HG03342 (cell line): ENCODE results near the gene CDON.

ENCODE experiments used
- ATAC-seq: cut with Tn5 transposase; IDR thresholded peaks from one replicate; pipeline ENCODE4 v1.9.1; 2021; ENCODE audit warnings: mild to moderate bottlenecking, moderate library complexity; ENCODE audit not compliant: unreplicated experiment

CDON gene

GRCh38 chr11:125957618-125958332 lies 104.9 kb downstream of the CDON start:
- ATAC-seq = no peak

- ATAC-seq = no peak
These were observed 106.1 kb downstream of the CDON start for GRCh38 chr11:125956391-125957134.

- ATAC-seq = no peak
These were observed 106.8 kb downstream of the CDON start for GRCh38 chr11:125955856-125956255.

DNA sequence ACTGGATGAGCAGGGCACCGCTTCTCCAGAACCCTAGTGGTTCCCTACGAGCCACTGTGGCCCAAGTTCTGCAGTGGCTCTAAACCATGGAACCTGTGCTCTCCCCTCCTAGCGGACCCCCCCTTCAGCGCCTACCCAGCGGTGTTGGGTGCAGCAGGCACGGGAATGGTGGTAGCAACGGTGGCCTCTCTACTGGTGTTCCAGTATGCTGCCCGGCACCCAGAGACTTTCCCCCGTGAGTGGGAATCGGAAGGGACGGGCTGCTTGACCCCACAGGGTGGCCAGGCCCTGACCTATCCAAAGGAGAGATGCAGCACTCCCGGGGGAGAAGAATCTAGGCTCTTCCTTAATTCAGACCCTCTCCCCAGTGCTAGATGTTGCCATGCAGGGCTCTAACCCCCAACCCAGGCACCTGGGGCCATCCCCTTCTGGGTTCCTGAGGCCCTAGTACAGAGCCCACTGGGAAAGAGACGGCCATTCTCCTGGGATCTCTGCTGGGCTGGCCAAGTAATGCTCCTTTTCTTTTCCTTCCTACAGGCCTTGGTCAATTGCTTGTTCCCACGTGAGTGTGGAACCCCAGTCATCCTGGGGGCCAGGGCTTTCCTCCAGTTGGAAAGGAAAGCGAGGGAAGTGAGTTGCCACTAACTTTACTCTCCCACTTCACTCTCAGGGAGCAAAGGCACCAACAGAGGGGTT lies 107.6 kb downstream of the CDON start:
- no peak for ATAC-seq

DNA sequence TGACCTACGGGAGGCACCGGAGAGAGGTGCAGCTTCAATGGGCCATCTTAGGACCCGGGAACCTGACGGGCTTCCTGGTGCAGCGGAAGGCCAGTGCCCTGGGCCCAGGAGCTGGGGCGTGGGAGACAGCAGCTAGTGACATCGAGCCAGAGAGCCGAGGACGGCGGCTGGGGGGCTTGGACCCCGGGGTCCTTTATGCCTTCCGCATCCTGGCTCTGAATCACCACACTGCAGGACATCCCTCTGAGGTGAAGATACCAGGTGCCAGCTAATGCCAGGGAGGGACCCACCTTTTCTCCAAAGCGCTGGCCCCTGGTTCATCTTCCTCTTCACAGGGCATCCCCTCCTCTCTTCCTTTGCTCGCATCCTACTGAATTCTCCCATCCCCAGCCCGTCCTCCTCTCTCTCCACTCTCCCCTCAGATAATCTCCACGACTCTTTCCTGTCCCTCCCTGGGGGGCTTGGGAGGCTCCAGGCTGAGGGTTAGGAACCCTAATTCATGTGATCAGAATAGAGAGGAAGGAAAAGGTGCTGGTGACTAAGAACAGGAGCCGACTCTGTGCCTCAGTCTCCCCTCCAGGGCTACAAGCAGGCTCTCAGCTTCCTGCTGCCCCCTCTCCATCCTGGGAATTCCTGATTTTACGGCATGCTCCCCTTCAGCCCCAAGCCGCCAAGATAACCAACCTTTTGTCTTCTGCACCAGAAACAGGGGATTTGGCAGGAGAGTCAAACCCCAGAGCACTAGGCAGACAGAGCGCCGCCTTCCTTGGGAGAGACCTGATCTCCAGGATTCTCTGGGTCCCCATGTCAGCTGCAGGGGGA lies 108.3 kb downstream of the CDON start:
- ATAC-seq = no peak

- no peak for ATAC-seq
These were observed 109.2 kb downstream of the CDON start for GRCh38 chr11:125953401-125953935.

DNA sequence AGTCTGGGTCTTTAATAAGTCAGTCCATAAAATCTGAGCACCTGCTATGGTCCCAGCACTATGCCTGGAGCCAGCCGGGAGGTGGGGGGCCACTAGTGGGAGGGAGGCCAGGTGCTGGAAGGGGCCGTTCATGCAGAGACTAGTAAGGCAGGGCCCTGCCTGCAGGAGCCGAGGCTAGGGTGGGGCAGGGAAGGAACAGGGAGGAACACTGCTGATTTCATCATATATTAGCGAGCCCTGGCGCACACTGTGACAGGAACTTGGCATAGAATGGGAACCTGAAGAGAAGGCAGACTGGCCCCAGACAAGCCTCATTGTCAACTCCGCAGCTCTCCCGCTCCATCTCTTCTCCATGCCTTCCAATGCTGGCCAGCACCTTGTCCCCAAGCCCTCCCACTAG lies 109.7 kb downstream of the CDON start:
- no peak for ATAC-seq

- no peak for ATAC-seq
These were observed 110.1 kb downstream of the CDON start for GRCh38 chr11:125952559-125952958.

- no peak for ATAC-seq
These were observed 110.9 kb downstream of the CDON start for GRCh38 chr11:125951731-125952130.

DNA sequence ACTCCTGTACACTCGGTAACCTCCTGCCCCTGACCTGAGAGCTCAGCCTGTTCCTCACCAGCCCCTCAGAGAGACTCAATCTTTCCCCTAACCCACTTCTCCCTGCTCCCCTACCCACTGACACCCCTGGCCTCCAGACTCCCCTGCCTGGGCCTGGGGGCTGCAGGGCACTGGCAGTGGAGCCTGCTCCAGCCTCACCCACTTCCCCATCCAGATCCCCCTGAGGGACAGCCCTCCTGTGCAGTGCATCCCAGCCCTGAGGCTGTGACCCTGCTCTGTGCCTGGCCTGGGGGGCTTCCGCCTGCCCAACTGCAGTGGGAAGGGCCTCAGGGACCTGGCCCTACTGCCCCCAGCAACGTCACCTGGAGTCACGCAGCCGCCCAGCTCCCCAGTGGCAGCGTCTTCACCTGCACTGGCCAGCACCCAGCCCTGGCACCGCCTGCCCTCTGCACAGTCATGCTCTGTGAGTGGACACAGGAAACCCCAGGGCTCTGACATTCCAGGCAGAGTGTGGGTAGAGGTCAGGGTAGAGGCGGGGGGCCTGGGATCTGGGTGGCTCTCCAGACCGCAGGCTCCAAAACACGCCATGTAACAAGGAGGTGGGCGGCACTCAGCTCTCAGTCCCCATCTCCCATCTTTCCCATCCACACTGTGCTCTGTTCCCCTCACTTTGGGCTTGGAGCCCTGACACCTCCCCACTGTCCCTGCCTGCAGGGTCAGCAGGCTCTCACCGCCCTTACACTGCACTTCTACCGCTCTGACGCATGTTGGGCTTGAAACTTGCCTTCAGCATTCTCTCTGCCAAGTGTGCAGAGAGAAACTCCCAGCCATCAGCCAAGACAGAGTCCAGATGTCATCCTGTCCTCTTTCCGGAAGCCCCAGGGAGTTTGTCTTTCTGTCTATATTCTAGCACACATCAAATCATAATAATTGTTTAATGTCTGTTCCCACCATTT lies 111.7 kb downstream of the CDON start:
- ATAC-seq = no peak

DNA sequence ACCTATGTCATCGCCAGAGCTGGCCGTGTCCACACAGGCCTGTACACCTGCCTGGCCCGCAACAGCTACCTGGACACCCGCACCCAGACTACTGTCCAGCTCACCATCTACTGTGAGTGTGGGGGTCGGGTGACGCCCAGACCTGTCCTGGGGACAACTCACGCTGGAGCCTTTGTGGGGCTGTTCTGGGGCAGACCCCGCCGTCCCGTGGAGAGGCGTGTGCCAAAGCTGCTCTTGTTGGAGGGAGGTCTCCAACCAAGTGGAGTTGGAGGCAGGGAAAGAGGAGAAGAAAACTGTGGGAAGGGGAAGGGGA lies 112.5 kb downstream of the CDON start:
- ATAC-seq = no peak

DNA sequence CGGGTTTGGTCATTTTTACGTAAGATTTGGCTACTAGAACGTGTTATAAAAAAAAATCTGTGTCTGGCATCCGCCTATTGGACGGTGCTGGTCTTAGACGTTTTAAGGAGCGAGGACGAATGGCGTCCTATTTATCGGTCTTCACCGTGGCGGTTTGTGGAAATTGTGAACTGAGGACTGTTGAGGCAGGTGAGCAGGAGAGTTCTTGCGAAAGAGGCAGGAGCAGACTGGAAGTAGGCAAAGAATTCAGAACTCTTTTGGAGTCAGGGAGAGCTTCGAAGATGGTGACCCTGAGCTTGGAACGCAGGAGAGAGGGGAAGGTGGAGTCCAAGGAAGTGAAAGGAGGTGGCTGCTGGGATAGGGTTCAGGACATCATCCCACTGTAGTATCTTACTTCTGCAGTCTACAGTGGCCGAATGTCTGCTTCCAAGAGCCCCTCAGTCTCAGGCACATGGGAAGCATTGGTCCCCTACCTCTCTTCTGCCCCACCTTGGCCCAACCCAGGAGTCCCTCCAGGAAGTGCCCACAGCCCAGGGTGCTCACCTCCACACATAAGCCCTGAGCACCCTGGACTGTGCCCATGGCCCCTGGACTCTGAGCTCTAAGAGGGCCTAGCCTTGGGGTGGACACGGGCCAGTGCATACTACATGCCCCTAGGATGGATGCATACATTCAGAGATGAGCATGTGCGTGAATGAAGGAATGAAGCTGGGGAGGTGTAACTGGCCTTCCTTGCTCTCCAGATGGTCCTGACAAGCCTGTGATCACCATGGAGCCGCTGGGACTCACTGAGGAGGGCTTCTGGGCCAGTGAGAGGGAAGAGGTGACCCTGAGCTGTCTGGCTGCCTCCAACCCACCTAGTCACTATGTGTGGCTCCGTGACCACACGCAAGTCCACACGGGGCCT lies 113.1 kb downstream of the CDON start:
- ATAC-seq = no peak

DNA sequence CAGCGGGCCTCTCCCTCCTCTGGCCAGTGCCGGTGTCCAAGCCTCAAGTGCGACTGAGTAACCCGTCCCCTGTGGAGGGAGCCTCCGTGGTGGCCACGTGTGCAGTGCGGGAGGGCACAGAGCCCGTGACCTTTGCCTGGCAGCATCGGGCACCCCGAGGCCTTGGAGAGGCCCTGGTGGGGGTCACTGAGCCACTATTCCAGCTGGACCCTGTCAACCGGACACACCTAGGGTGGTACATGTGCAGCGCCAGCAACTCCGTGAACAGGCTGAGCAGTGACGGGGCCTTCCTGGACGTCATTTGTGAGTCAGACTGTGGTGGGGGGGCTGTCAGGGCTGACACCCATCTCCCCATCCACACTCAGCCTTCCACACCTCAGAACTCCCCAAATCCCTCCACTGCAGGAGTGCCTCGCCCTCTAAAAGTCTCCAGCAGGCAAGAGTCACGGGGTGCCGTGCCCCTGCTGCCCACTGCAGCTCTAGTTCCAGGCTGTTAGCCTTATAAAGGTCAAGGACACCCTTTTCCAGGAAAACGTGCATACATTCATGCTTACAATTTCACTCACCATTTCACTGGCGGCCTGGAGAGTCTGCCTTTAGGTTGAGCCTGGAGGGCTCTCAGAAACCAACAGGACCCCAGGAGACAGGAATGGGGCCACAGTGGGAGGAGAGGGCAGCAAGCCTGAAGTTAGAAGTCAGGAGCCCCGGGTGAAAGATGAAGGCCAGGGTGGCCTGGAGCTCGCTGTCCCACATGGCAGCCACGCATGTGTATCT lies 114.2 kb downstream of the CDON start:
- ATAC-seq = no peak

- ATAC-seq = no peak
These were observed 115.0 kb downstream of the CDON start for GRCh38 chr11:125947419-125948277.

DNA sequence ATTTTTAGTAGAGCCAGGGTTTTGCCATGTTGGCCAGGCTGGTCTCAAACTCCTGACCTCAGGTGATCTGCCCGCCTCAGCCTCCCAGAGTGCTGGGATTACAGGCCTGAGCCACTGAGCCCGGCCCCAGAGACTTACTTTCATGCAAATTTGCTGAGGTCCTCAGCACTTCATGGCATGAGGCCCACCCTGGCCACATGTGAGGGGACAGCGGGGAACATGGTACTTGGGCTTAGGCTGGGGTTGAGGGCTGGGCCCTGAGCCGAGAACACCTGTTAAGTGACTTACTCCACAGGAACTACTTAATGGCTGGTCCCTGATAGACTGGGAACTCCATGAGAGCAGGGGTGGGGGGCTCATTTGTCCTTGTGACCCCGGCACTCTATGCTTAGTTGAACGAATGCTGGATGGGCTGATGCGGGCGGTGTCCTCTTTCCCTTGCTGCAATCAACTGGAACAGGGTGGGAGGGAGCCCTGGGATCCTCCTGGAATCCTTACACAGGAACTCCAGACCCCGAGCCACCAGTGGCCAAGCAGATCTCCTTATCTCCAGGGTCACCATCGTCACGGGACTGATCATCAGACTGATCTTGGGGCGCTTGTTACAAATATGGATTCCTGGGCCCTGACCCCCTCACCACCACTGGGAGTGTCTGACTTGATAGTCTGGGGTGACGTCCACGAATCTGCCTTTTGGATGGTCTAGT lies 115.8 kb downstream of the CDON start:
- ATAC-seq = no peak

DNA sequence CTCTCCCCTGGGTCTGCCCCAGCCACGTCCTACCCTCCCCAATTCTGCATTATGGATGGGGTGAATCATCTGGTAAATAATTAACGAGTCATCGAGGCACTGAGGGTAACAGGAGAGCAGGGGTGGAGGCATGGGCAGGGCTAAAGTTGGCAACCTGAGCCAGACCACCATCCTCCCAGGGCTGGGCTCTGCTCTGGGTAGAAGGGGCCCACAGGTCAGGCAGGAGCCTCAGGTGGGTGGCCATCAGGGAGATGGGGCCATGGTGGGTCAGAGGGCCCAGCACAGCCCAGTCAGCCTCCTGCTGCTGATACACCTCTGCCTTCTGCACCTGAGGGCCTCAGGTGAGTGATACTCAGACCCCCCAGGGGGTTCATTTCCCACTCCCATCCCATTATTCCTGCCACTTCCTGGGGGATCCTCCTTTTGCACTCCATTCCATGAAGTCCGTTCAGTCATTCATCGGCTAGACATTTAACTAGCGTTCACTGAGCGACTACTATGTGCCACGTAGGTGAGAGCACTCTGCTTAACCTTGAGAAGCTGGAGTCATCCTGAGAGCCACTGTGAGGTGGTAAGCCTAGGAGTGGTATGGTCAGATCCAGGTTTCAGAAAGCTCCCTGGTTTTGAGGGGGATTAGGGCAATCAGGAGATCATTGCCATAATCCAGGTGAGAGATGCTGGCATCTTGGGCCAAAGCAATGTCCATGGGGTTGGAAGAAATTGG lies 116.7 kb downstream of the CDON start, which contains the start of gene VSIG10L2:
TSS of gene VSIG10L2 (plus strand) at position 248 of the 724 bp plus-strand sequence. CDS start at position 260, 12 bp downstream.
- ATAC-seq = no peak
